ENCODE data around the gene OGA.
A peak's percentile ranks its signal among the peaks of the same experiment; 100 is the strongest.

The OGA gene

GRCh38 chr10:101837748-101838147 is 19.5 kb upstream of the OGA start:
- TF ChIP-seq CTCF (conservative IDR thresholded peaks at IDR 0.05; ENCODE audit: control insufficient read depth, insufficient read depth, low read depth, low read length): no peak
- DNase-seq (ENCODE audit: low read depth): no peak
- H3K4me3 ChIP-seq (ENCODE audit: control insufficient read depth, low read depth, low read length): no peak overlapping the region

GRCh38 chr10:101835362-101835761 is 17.1 kb upstream of the OGA start:
- no peak for TF ChIP-seq CTCF (conservative IDR thresholded peaks at IDR 0.05; ENCODE audit: control insufficient read depth, insufficient read depth, low read depth, low read length)
- no peak overlapping the region for H3K4me3 ChIP-seq (ENCODE audit: control insufficient read depth, low read depth, low read length)
- DNase-seq (ENCODE audit: low read depth): no peak

DNA sequence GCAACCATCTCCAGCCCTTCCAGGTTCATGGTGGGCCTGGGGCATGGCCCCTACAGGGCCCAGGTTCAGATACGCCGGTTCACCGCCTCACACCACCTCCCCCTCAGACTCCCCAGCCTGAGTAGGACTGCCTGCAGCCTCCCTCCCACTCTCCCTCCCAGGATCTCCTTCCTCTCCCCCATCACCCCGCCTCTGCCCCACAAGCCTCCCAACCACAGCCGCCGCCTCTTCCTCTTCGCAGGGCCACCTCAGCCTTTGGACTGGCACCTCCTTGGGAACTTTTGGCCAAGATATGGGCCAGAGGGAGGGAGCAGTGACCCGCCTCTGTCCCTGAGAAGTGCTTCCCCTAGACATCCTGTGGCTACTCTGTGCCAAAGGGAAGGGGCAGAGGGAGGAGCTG is 16.1 kb upstream of the OGA start:
- no peak overlapping the region for H3K4me3 ChIP-seq (ENCODE audit: control insufficient read depth, low read depth, low read length)
- no peak for DNase-seq (ENCODE audit: low read depth)
- no peak for TF ChIP-seq CTCF (conservative IDR thresholded peaks at IDR 0.05; ENCODE audit: control insufficient read depth, insufficient read depth, low read depth, low read length)

- no peak for DNase-seq (ENCODE audit: low read depth)
- H3K4me3 ChIP-seq (ENCODE audit: control insufficient read depth, low read depth, low read length): no peak overlapping the region
- no peak for TF ChIP-seq CTCF (conservative IDR thresholded peaks at IDR 0.05; ENCODE audit: control insufficient read depth, insufficient read depth, low read depth, low read length)
Observed at GRCh38 chr10:101833466-101833865, 15.2 kb upstream of the OGA start.

GRCh38 chr10:101832325-101832771 is 14.1 kb upstream of the OGA start:
- no peak overlapping the region for H3K4me3 ChIP-seq (ENCODE audit: control insufficient read depth, low read depth, low read length)
- DNase-seq (ENCODE audit: low read depth): no peak
- no peak for TF ChIP-seq CTCF (conservative IDR thresholded peaks at IDR 0.05; ENCODE audit: control insufficient read depth, insufficient read depth, low read depth, low read length)

- no peak for TF ChIP-seq CTCF (conservative IDR thresholded peaks at IDR 0.05; ENCODE audit: control insufficient read depth, insufficient read depth, low read depth, low read length)
- no peak for DNase-seq (ENCODE audit: low read depth)
- H3K4me3 ChIP-seq (ENCODE audit: control insufficient read depth, low read depth, low read length): peak overlapping the region; percentile 44
Observed at GRCh38 chr10:101831169-101831811, 13.0 kb upstream of the OGA start.
